GM18520 (cell line): ENCODE results near the gene PLEKHG4B.
"Not testable (repeated sequence)": the region's sequence is repeated elsewhere in the genome, so short reads cannot be mapped to it uniquely, and the experiment has no call there.

Experiments
- ATAC-seq: cut with Tn5 transposase; IDR thresholded peaks from one replicate; pipeline ENCODE4 v1.9.1; 2021; ENCODE audit not compliant: unreplicated experiment

Gene PLEKHG4B, protein sequence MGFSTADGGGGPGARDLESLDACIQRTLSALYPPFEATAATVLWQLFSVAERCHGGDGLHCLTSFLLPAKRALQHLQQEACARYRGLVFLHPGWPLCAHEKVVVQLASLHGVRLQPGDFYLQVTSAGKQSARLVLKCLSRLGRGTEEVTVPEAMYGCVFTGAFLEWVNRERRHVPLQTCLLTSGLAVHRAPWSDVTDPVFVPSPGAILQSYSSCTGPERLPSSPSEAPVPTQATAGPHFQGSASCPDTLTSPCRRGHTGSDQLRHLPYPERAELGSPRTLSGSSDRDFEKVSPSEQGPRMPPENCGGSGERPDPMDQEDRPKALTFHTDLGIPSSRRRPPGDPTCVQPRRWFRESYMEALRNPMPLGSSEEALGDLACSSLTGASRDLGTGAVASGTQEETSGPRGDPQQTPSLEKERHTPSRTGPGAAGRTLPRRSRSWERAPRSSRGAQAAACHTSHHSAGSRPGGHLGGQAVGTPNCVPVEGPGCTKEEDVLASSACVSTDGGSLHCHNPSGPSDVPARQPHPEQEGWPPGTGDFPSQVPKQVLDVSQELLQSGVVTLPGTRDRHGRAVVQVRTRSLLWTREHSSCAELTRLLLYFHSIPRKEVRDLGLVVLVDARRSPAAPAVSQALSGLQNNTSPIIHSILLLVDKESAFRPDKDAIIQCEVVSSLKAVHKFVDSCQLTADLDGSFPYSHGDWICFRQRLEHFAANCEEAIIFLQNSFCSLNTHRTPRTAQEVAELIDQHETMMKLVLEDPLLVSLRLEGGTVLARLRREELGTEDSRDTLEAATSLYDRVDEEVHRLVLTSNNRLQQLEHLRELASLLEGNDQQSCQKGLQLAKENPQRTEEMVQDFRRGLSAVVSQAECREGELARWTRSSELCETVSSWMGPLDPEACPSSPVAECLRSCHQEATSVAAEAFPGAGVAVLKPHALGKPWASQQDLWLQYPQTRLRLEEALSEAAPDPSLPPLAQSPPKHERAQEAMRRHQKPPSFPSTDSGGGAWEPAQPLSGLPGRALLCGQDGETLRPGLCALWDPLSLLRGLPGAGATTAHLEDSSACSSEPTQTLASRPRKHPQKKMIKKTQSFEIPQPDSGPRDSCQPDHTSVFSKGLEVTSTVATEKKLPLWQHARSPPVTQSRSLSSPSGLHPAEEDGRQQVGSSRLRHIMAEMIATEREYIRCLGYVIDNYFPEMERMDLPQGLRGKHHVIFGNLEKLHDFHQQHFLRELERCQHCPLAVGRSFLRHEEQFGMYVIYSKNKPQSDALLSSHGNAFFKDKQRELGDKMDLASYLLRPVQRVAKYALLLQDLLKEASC (N-terminal part only)

GRCh38 chr5:91556-92263 is at the start of gene PLEKHG4B:
Gene PLEKHG4B (plus strand): TSS chr5:92168. CDS start chr5:92232, 64 bp downstream.
- ATAC-seq, result no peak

- no peak for ATAC-seq
Observed at GRCh38 chr5:42250-42649, 49.7 kb upstream of the PLEKHG4B start.

DNA sequence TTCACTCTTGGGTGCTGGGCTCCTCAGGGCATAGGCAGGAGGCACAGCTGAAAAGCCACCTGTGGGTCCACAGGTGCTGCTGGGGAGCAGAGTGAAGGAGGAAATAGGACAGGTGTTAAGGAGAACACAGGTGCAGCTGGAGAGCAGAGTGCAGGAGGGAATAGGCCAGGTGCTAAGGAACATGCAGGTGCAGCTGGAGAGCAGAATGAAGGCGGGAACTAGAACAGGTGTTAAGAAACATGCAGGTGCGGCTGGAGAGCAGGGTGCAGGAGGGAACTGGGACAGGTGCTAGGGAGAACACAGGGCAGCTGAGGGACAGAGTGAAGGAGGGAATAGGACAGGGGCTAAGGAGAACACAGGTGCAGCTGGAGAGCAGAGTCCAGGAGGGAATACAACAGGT is 43.8 kb upstream of the PLEKHG4B start:
- ATAC-seq, result no peak

GRCh38 chr5:49530-49929 is 42.4 kb upstream of the PLEKHG4B start:
- ATAC-seq, result not testable (repeated sequence)

- ATAC-seq, result no peak
Observed at GRCh38 chr5:49953-50544, 41.9 kb upstream of the PLEKHG4B start.

GRCh38 chr5:50724-51499 is 41.1 kb upstream of the PLEKHG4B start:
- ATAC-seq, result no peak

DNA sequence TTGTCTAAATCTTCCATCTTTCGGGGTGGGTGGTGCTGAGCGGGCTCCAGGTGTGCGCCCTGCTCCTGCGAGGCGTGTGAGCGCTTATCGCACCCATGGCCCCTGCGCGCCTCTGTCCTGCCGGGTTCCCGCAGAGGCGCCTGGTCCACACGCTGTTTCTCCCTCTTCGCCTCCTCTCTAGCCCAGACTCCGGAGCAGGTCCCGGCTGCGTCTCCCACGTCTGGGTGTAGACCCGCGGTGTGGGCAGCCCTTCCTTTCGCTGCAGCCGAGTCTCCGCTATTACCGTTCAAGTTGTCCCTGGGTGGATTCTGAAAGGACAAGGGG is 40.5 kb upstream of the PLEKHG4B start:
- ATAC-seq, result no peak

- no peak for ATAC-seq
Observed at GRCh38 chr5:53381-54174, 38.4 kb upstream of the PLEKHG4B start.

DNA sequence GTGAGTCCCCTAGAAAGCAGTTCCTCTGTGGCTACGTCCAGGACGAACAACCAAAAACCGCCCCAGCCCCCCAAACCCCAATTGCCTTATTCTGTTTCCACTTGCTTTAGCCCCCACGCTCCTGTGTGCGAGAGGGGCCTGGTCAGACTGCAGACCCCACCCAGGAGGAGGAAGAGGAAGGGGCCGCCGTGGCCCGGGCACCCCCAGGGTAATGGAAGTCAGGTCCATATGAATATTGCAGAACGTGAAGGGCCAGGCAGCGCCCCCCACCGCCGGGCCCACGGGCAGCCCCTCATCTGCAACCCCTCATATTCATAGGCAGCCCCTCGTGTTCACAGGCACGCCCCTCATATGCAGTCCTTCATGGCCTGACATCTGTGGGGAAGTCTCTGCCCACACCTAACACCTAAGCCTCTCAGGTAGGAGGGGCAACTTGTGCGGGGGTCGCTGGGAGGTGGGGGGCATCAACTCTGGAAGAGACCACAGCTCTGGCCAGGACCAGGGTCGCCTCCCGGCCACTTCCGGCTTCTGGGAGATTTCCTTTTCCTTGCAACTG is 37.7 kb upstream of the PLEKHG4B start:
- no peak for ATAC-seq

GRCh38 chr5:54876-55569 is 36.9 kb upstream of the PLEKHG4B start:
- ATAC-seq, result no peak

DNA sequence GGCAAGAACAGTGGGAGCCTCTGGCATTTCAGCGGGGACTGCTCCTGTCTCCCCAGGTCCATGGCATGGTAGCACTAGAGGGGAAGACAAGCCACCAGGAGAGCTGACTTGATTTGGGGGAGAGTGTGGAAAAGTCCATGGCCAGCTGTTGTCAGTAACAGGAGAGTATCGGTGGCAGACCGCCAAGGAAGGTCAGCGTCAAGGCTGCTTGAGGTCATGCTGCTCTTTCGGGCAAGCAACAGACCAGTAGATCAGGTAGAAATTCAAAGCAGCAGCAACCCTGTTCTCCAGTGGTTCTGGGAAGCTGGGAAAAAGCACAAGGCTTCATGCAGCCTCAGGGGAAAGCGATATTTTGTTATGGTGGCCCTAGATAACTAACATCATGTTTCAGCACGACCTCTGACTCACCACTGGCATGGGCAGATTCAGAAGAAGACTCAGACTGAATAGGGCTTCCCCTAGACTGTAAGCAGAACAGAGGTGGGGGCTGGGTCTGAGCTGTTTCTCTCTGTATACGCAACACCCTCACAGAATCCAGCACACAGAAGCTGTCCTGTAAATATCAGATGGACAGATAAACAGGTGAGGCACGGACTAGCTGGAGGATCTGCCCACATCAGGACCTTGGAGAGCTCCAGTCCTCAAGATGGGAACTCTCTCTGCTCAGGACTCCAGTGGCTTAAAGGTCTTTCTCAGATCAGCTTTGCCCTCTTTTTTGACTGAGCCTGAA is 35.2 kb upstream of the PLEKHG4B start:
- ATAC-seq, result no peak

GRCh38 chr5:60250-60649 is 31.7 kb upstream of the PLEKHG4B start:
- not testable (repeated sequence) for ATAC-seq

DNA sequence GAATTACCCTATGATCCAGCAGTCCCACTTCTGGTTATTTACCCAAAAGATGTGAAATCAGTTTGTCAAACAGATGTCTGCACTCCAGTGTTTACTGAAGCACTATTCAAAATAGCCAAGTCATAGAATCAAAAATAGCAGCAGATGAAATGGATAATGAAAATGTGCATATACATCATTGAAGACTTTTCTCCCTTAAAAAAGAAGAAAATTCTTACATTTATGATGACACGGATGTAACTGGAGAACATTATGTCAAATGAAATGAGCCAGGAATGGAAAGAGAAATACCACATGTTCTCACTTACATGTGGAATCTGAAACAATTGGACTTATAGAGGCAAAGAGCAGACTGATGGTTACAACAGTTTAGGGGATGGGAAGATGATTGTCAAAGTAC is 21.5 kb upstream of the PLEKHG4B start:
- no peak for ATAC-seq

DNA sequence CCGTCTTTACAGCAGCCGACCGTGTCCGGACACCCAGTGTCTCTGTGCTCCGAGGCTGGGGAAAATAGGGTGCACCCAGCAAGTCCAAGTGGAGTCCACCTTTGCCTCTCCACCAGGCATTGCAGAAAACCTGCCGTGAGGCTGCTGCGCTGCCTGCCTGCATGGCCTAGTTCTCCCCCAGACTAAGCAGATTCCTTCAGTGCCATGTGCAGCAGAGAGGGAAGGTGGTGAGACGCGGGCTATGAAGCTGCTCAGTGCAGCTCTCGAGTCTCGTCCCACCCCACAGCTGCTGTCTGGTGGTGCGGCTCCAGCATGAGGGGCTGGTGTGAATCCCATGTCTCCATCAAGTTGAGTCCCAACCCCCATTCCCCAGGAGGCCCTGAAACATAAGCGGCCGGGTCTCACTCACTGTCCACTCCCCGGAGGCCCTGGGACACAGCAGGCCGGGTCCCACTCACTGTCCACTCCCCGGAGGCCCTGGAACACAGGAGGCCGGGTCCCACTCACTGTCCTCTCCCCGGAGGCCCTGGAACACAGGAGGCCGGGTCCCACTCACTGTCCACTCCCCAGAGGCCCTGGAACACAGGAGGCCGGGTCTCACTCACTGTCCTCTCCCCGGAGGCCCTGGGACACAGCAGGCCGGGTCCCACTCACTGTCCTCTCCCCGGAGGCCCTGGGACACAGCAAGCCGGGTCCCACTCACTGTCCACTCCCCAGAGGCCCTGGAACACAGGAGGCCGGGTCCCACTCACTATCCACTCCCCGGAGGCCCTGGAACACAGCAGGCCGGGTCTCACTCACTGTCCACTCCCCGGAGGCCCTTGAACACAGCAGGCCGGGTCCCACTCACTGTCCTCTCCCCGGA is 19.4 kb upstream of the PLEKHG4B start:
- not testable (repeated sequence) for ATAC-seq

- ATAC-seq, result not testable (repeated sequence)
Observed at GRCh38 chr5:73181-73447, 18.9 kb upstream of the PLEKHG4B start.

- ATAC-seq, result no peak
Observed at GRCh38 chr5:73768-74502, 18.0 kb upstream of the PLEKHG4B start.
